K562 (cell line): ENCODE measurements around the gene PUM1. TPM values are rescaled to one million over a fixed set of nuclear protein-coding genes. Genes with fewer than 3 reads are reported as not detected.

Experiments
- CEBPB ChIP-seq: fragments of 450-650 bp; IDR thresholded peaks from 2 replicates; pipeline ENCODE4 v1.6.1; 2016; ENCODE audit warnings: missing genetic modification characterization, missing compliant biosample characterization
- CSDE1 ChIP-seq, 2 experiments: fragments of 450-650 bp; IDR thresholded peaks; 2 replicates each; pipeline ENCODE4 v1.6.1; 2016; ENCODE audit warnings: mild to moderate bottlenecking in 1 of 2
- HNRNPH1 ChIP-seq: fragments of 200-400 bp; formaldehyde crosslinking; optimal IDR thresholded peaks from 2 replicates; pipeline ENCODE3; 2017; ENCODE audit warnings: low read depth, mild to moderate bottlenecking, low read length, moderate library complexity
- HNRNPLL ChIP-seq: fragments of 200-400 bp; formaldehyde crosslinking; IDR thresholded peaks from 2 replicates; pipeline ENCODE4 v1.6.1; 2017; ENCODE audit warnings: low read length, low read depth, mild to moderate bottlenecking; ENCODE audit not compliant: poor library complexity, severe bottlenecking
- JUND ChIP-seq, 2 experiments: IDR thresholded peaks; 2 replicates in 1 of 2; 3 replicates in 1 of 2; pipeline ENCODE4 v1.6.1; 2011; ENCODE audit warnings: borderline replicate concordance in 2 of 2, low read depth in 2 of 2, low read length in 2 of 2, improper control_type of control experiment in 1 of 2, missing biosample characterization in 1 of 2, missing genetic modification characterization in 1 of 2, missing genetic modification reagents in 1 of 2
- MYC ChIP-seq, 2 experiments: fragments of 250-450 bp in 1 of 2; sonication (Bioruptor Pico) in 1 of 2; IDR thresholded peaks; 2 replicates each; pipeline versions ENCODE4 v1.5.1 to v1.6.1; 2012 to 2021; ENCODE audit warnings: low read depth in 2 of 2, borderline replicate concordance in 1 of 2, improper control_type of control experiment in 1 of 2, low read length in 1 of 2, mild to moderate bottlenecking in 1 of 2, moderate library complexity in 1 of 2
- POLR2G ChIP-seq: fragments of 200-400 bp; formaldehyde crosslinking; IDR thresholded peaks from 2 replicates; pipeline ENCODE4 v1.6.1; 2017; ENCODE audit warnings: low read depth, mild to moderate bottlenecking, antibody characterized with exemption, low read length, moderate library complexity
- RBBP5 ChIP-seq: fragments of 200-600 bp; sonication (generic); IDR thresholded peaks from 2 replicates; pipeline ENCODE4 v1.6.1; 2012; ENCODE audit warnings: borderline replicate concordance, mild to moderate bottlenecking, low read length, control low read depth, inconsistent platforms; ENCODE audit not compliant: insufficient read depth, poor library complexity, severe bottlenecking
- RUNX1 ChIP-seq: sonication (generic); IDR thresholded peaks from 2 replicates; pipeline ENCODE4 v1.6.1; 2016; ENCODE audit warnings: antibody characterized with exemption, low read depth
- SMARCA5 ChIP-seq: fragments of 450-650 bp; IDR thresholded peaks from 2 replicates; pipeline ENCODE4 v1.6.1; 2016
- ZC3H8 ChIP-seq: fragments of 450-650 bp; IDR thresholded peaks from 2 replicates; pipeline ENCODE4 v1.6.1; 2017
- ZFP36 ChIP-seq: fragments of 150-350 bp; IDR thresholded peaks from 2 replicates; pipeline ENCODE4 v1.6.1; 2018; ENCODE audit warnings: low read length, low read depth; ENCODE audit not compliant: partially characterized antibody
- ZKSCAN3 ChIP-seq: fragments of 250-450 bp; sonication (Bioruptor Pico); IDR thresholded peaks from 2 replicates; pipeline ENCODE4 v1.4.0; 2020
- ZNF165 ChIP-seq: fragments of 250-450 bp; sonication (Bioruptor Pico); IDR thresholded peaks from 2 replicates; pipeline ENCODE4 v1.4.0; 2020; ENCODE audit warnings: borderline replicate concordance
- ZNF551 ChIP-seq: fragments of 250-450 bp; sonication (Bioruptor Pico); IDR thresholded peaks from 2 replicates; pipeline ENCODE4 v1.5.0; 2021; ENCODE audit warnings: mild to moderate bottlenecking, moderate library complexity
- ZNF655 ChIP-seq: fragments of 250-450 bp; sonication (Bioruptor Pico); IDR thresholded peaks from 2 replicates; pipeline ENCODE4 v1.5.0; 2021
- ZNF766 ChIP-seq: fragments of 200-800 bp; sonication (Bioruptor generic); conservative IDR thresholded peaks from 2 replicates; pipeline ENCODE4 v1.6.1; 2016; ENCODE audit warnings: missing genetic modification characterization, missing compliant biosample characterization
- polyA plus RNA-seq, 8 experiments: library from polyadenylated mRNA; depleted of rRNA in 4 of 8; stranded (reverse) in 5 of 8; unstranded in 3 of 8; fragments of >200 nt; fragmentation: Nextera tagmentation in 2 of 8; fragmentation: Illumina TruSeq in 1 of 8; extraction: Ambion mirVana in 2 of 8; extraction: Trizol in 1 of 8; gene quantifications; 2 replicates each; pipeline versions ENCODE4 v1.2.1 to v1.2.3, GENCODE V29; 2011 to 2014; ENCODE audit warnings: inconsistent platforms in 1 of 8, missing spikeins in 1 of 8
- total RNA-seq, 7 experiments: library from RNA; depleted of rRNA in 6 of 7; stranded (reverse); fragments of >200 nt in 6 of 7; fragmentation: Illumina TruSeq in 2 of 7; extraction: Trizol in 2 of 7; gene quantifications; 2 replicates each; pipeline versions ENCODE4 v1.2.1 to v1.2.3, GENCODE V29; 2011 to 2021; ENCODE audit warnings: low replicate concordance in 1 of 7
- TF ChIP-seq, protein P1 (sequence below): sonication (generic); formaldehyde crosslinking; IDR thresholded peaks from 2 replicates; pipeline ENCODE4 v1.8.1; 2023; ENCODE audit warnings: missing genetic modification reagents, mild to moderate bottlenecking, borderline replicate concordance
- TF ChIP-seq, protein P2 (sequence below): sonication (generic); formaldehyde crosslinking; IDR thresholded peaks from 2 replicates; pipeline ENCODE4 v1.8.1; 2023; ENCODE audit warnings: mild to moderate bottlenecking, missing genetic modification reagents

Gene PUM1
- total and polyA plus RNA-seq, 9 of the 15 experiments (the other 6 are each of a cell fraction or from before 2014, with no cell fraction given) = 37.7 to 104 (median 55.7) TPM

GRCh38 chr1:30908696-30909364 is 156.7 kb downstream of the PUM1 start, which contains the start of gene SDC3 (continued):
- TF ChIP-seq JUND (IDR thresholded peaks at IDR 0.05; ENCODE audit: borderline replicate concordance, low read depth, low read length) = no peak
- no peak for TF ChIP-seq JUND (tag; IDR thresholded peaks at IDR 0.05; ENCODE audit: borderline replicate concordance, low read depth, low read length)
- no peak for TF ChIP-seq ZNF165 (CRISPR knock-in tag)
- TF ChIP-seq POLR2G = peak; percentile 67
- TF ChIP-seq CSDE1 (IDR thresholded peaks at IDR 0.05) = no peak
- TF ChIP-seq HNRNPLL = peak; percentile 50
- no peak for TF ChIP-seq ZKSCAN3
- TF ChIP-seq ZNF655 (CRISPR knock-in tag) = no peak
- TF ChIP-seq, protein P1, sequence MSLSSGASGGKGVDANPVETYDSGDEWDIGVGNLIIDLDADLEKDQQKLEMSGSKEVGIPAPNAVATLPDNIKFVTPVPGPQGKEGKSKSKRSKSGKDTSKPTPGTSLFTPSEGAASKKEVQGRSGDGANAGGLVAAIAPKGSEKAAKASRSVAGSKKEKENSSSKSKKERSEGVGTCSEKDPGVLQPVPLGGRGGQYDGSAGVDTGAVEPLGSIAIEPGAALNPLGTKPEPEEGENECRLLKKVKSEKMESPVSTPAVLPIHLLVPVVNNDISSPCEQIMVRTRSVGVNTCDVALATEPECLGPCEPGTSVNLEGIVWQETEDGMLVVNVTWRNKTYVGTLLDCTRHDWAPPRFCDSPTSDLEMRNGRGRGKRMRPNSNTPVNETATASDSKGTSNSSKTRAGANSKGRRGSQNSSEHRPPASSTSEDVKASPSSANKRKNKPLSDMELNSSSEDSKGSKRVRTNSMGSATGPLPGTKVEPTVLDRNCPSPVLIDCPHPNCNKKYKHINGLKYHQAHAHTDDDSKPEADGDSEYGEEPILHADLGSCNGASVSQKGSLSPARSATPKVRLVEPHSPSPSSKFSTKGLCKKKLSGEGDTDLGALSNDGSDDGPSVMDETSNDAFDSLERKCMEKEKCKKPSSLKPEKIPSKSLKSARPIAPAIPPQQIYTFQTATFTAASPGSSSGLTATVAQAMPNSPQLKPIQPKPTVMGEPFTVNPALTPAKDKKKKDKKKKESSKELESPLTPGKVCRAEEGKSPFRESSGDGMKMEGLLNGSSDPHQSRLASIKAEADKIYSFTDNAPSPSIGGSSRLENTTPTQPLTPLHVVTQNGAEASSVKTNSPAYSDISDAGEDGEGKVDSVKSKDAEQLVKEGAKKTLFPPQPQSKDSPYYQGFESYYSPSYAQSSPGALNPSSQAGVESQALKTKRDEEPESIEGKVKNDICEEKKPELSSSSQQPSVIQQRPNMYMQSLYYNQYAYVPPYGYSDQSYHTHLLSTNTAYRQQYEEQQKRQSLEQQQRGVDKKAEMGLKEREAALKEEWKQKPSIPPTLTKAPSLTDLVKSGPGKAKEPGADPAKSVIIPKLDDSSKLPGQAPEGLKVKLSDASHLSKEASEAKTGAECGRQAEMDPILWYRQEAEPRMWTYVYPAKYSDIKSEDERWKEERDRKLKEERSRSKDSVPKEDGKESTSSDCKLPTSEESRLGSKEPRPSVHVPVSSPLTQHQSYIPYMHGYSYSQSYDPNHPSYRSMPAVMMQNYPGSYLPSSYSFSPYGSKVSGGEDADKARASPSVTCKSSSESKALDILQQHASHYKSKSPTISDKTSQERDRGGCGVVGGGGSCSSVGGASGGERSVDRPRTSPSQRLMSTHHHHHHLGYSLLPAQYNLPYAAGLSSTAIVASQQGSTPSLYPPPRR (CRISPR knock-in tag) = no peak
- TF ChIP-seq ZNF766 (CRISPR knock-in tag) = 0 out of 2 replicates have a peak, but pooled peaks have one; percentile 28
- no peak for TF ChIP-seq CEBPB (tag)
- no peak for TF ChIP-seq ZC3H8
- TF ChIP-seq RBBP5 = no peak
- peak; percentile 82 for TF ChIP-seq SMARCA5
- TF ChIP-seq RUNX1 = no peak
- peak; percentile 53; the same call in 1 of the 2 replicates for TF ChIP-seq MYC (IDR thresholded peaks at IDR 0.05; ENCODE audit: low read depth, low read length)
- TF ChIP-seq MYC (CRISPR knock-in tag; IDR thresholded peaks at IDR 0.05; ENCODE audit: borderline replicate concordance, low read depth) = no peak
- TF ChIP-seq, protein P2, sequence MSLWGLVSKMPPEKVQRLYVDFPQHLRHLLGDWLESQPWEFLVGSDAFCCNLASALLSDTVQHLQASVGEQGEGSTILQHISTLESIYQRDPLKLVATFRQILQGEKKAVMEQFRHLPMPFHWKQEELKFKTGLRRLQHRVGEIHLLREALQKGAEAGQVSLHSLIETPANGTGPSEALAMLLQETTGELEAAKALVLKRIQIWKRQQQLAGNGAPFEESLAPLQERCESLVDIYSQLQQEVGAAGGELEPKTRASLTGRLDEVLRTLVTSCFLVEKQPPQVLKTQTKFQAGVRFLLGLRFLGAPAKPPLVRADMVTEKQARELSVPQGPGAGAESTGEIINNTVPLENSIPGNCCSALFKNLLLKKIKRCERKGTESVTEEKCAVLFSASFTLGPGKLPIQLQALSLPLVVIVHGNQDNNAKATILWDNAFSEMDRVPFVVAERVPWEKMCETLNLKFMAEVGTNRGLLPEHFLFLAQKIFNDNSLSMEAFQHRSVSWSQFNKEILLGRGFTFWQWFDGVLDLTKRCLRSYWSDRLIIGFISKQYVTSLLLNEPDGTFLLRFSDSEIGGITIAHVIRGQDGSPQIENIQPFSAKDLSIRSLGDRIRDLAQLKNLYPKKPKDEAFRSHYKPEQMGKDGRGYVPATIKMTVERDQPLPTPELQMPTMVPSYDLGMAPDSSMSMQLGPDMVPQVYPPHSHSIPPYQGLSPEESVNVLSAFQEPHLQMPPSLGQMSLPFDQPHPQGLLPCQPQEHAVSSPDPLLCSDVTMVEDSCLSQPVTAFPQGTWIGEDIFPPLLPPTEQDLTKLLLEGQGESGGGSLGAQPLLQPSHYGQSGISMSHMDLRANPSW (CRISPR knock-in tag) = 0 out of 2 replicates have a peak, but pooled peaks have one; percentile 19
- peak; percentile 76 for TF ChIP-seq ZFP36
- TF ChIP-seq HNRNPH1 = no peak
- TF ChIP-seq ZNF551 (CRISPR knock-in tag) = no peak
